ENCODE results near the gene ZNF598. TPM values are rescaled to one million over a fixed set of nuclear protein-coding genes. Genes with fewer than 3 reads are reported as not detected.
A peak's percentile ranks its signal among the peaks of the same experiment; 100 is the strongest.

Gene ZNF598
- total RNA-seq, 2 donors from 2014 or later: 65.8 to 68.5 TPM

DNA sequence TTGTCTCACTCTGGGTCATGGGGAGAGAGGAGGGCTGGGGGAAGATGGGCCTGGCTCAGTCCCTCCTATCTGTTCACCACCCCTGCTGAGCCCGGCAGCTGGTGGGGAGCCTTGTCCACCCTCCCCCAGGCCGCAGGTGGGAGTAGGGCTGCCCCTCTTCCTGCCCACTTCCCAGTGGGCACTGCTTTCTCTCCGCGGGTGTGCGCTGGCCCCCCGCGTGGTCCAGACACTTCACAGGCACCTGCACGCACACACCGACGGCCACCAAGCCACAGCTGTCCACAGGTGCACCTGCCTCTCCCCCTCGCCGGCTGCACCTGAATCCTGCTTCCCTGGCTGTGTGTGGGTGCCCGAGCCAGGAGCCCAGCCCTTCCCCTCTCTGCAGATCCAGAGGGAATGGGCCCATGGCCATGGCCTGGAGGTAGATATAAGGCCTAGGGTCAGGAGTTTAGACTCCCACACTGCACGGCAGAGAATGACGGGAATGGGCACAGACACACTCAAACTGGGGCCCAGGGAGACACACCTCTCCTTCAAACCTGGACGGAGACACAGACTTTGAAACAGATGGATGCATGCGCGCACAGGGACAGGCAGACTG lies 19.1 kb upstream of the ZNF598 start:
- no peak for DNase-seq (ENCODE audit: low spot score)

DNA sequence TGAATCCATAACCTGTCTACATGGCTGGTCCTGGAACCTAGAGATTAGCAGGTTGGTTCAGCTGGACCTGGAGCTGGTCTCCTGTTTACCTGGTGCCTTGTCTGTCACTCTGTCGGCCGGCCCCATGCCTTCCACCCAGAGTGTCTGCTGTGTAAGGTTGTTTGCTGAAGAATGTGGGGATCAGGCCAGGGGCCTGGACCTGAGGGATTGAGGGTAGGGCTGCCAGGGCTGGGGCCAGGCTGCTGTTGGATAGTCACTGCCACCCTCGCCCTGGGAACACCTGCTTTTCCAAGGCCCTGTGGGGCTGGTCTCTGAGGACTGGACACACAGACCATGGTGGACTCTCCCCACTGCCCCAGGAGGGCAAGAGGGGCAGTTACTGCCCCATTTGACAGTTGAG lies 18.5 kb upstream of the ZNF598 start:
- TF ChIP-seq, protein P1, sequence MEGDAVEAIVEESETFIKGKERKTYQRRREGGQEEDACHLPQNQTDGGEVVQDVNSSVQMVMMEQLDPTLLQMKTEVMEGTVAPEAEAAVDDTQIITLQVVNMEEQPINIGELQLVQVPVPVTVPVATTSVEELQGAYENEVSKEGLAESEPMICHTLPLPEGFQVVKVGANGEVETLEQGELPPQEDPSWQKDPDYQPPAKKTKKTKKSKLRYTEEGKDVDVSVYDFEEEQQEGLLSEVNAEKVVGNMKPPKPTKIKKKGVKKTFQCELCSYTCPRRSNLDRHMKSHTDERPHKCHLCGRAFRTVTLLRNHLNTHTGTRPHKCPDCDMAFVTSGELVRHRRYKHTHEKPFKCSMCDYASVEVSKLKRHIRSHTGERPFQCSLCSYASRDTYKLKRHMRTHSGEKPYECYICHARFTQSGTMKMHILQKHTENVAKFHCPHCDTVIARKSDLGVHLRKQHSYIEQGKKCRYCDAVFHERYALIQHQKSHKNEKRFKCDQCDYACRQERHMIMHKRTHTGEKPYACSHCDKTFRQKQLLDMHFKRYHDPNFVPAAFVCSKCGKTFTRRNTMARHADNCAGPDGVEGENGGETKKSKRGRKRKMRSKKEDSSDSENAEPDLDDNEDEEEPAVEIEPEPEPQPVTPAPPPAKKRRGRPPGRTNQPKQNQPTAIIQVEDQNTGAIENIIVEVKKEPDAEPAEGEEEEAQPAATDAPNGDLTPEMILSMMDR (IDR thresholded peaks at IDR 0.05): no peak
- DNase-seq (ENCODE audit: low spot score): no peak
- Histone ChIP-seq H3K27ac (peak overlapping the region in 1 of 2 donors; percentile 55), H3K4me1 (ENCODE audit: control insufficient read depth in 1 of 2, low read depth in 2 of 2) (peaks cover 16 to 56% of the 10 kb centered on the region in 2 donors), H3K27me3 (replicated peaks; ENCODE audit: insufficient read depth) (no peaks in the 10 kb centered on the region), H3K36me3 (peaks cover 3% of the 10 kb centered on the region), H3K4me3 (peak overlapping the region; percentile 90), H3K9me3 (no peaks in the 10 kb centered on the region)
- ATAC-seq (ENCODE audit: insufficient number of reproducible peaks, low FRiP score, low read depth): no peak

More for the DNA sequence above, 19.1 kb upstream of the ZNF598 start:
- Histone ChIP-seq H3K4me1 (ENCODE audit: control insufficient read depth in 1 of 2, low read depth in 2 of 2) (peaks cover 16 to 57% of the 10 kb centered on the region in 2 donors), H3K9me3 (no peaks in the 10 kb centered on the region), H3K27ac (no peak overlapping the region), H3K36me3 (peaks cover 3% of the 10 kb centered on the region), H3K27me3 (replicated peaks; ENCODE audit: insufficient read depth) (no peaks in the 10 kb centered on the region), H3K4me3 (no peak overlapping the region)
- ATAC-seq (ENCODE audit: insufficient number of reproducible peaks, low FRiP score, low read depth): no peak
- TF ChIP-seq, protein P1 (IDR thresholded peaks at IDR 0.05): no peak

DNA sequence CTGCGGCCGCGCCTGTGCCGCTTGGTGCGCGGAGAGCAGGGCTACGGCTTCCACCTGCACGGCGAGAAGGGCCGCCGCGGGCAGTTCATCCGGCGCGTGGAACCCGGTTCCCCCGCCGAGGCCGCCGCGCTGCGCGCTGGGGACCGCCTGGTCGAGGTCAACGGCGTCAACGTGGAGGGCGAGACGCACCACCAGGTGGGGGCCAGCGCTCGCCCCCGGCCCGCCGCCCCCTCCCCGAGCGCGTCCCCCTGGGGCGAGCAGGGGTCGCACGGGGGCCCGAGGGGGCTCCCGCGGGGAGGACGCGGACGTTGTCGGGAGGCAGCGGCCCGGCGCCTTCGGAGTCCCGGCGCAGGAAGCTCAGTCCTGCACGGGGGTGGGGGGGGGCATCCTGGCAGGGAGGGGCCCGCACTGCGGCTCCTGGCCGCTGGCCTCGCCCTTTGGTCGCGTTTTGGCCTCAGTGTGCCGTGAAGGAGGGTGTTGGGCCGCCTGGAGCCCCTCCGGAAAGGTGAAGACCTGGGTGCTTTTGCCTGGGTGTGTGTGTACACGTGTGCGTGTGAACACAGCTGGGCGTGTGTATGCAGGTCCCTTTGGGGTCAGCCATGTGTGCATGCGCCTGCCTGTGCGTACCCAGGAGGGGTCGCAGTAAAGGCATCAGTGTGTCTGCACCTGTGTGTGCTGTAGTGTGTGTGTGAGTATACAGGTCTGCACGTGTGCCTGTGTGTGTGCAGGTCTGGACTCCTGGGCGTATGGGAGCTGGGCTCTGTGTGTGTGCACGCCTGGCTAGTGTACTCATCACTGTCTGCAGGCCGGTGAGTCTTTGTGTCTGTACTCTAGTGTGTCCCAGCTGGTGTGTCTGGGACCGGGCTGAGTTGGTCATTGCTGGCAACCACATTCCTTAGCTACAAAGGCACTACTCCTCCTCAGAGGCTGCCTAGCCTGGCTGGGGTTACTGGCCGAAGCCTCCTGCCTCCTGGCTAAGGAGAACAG lies 17.7 kb upstream of the ZNF598 start:
- Histone ChIP-seq H3K27me3 (replicated peaks; ENCODE audit: insufficient read depth) (no peaks in the 10 kb centered on the region), H3K36me3 (peaks cover 3% of the 10 kb centered on the region), H3K9me3 (no peaks in the 10 kb centered on the region), H3K4me1 (ENCODE audit: control insufficient read depth in 1 of 2, low read depth in 2 of 2) (peaks cover 14 to 55% of the 10 kb centered on the region in 2 donors), H3K27ac (peak overlapping the region in 1 of 2 donors; percentile 55), H3K4me3 (peak overlapping the region; percentile 90)
- DNase-seq (ENCODE audit: low spot score) (no peak), ATAC-seq (ENCODE audit: insufficient number of reproducible peaks, low FRiP score, low read depth) (no peak)
- TF ChIP-seq, protein P1 (IDR thresholded peaks at IDR 0.05): no peak

DNA sequence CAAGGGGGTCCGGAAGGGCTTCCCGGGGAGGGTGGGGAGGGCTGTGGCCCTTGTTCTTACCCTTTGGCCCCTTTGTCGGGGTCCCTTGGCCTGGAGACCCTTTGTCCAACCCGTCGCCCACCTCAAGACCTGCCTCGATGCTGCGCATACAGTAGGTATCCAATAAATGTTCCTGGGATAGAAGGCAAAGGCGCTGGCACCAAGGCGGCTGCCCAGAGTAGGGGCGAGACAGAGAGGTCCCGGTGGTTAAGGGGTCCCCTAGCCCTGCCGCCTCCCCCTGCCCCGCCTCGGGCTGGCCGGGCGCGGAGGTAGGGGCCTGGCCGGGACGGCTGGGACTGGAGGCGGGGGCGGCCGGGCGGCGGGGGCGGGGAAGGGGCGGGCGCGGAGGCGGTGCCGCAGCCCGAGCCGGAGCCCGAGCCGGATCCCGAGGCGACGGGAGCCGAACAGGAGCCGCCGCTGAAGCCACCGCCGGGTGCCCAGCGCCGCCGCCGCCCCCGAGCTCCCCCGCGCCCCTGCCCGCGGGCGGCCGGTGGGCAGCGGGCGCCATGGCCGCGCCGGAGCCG lies 16.9 kb upstream of the ZNF598 start, which contains the start of gene NHERF2:
NHERF2 (plus strand) TSS at position 442 of the 563 bp plus-strand sequence; CDS start at position 546, 104 bp downstream.
- ATAC-seq (ENCODE audit: insufficient number of reproducible peaks, low FRiP score, low read depth): no peak
- DNase-seq (ENCODE audit: low spot score): no peak
- Histone ChIP-seq H3K36me3 (peaks cover 3% of the 10 kb centered on the region), H3K9me3 (no peaks in the 10 kb centered on the region), H3K27me3 (replicated peaks; ENCODE audit: insufficient read depth) (no peaks in the 10 kb centered on the region), H3K4me1 (ENCODE audit: control insufficient read depth in 1 of 2, low read depth in 2 of 2) (peaks cover 14 to 51% of the 10 kb centered on the region in 2 donors), H3K4me3 (peak within 1 kb of the TSS; percentile 90), H3K27ac (peak within 1 kb of the TSS in 1 of 2 donors; percentile 69)
- TF ChIP-seq, protein P1 (IDR thresholded peaks at IDR 0.05): no peak
